PC-3 (cell line): Measurements from ENCODE around the gene RELL2.

Experiments used
- CTCF ChIP-seq: fragments of 300-600 bp; sonication (generic); conservative IDR thresholded peaks from 2 replicates; pipeline ENCODE4 v1.5.1; 2017; ENCODE audit warnings: antibody characterized with exemption, low read depth, mild to moderate bottlenecking, low read length
- EZH2 ChIP-seq: fragments of 300-600 bp; sonication (generic); IDR thresholded peaks from one replicate; pipeline ENCODE4 v1.6.1; 2017; ENCODE audit warnings: antibody characterized with exemption, mild to moderate bottlenecking, low read length; ENCODE audit not compliant: unreplicated experiment

- TF ChIP-seq CTCF (no peak), EZH2 (no peak)
Measured at GRCh38 chr5:141674747-141675146, 38.0 kb downstream of the RELL2 start.
